Endothelial cell of umbilical vein (primary cell): Measurements from ENCODE around the gene STOM. TPM values are rescaled to one million over a fixed set of nuclear protein-coding genes. Genes with fewer than 3 reads are reported as not detected.

ENCODE experiments used
- BruUV-seq: library from RNA; stranded (reverse); fragments of 400-500 nt; replicated peaks from 2 replicates; lab custom pipeline; 2021; lab: Mats Ljungman, UMichigan
- CTCF ChIA-PET: fragments of 300-600, 350-600 bp; sonication (Branson Sonifier 250); formaldehyde crosslinking; loops from one replicate; lab custom pipeline; 2021; ENCODE audit warnings: antibody characterized with exemption, inconsistent platforms; lab: Charles Lee
- POLR2A ChIA-PET: fragments of 300-600, 350-600 bp; sonication (Branson Sonifier 250); formaldehyde crosslinking; loops from one replicate; lab custom pipeline; 2021; ENCODE audit warnings: antibody characterized with exemption, inconsistent platforms; lab: Charles Lee
- DNase-seq: peaks from one replicate; pipeline ENCODE4 v3.0.0-alpha.2; 2011; ENCODE audit warnings: low read depth, low spot score
- FAIRE-seq: peaks from 2 replicates; lab custom pipeline; 2011; peaks lifted over from hg19 to GRCh38; lab: Jason Lieb, UNC
- H2AFZ ChIP-seq: 2 replicates; pipeline ENCODE4 v1.6.0; 2012; ENCODE audit warnings: low read depth, low read length, control low read depth, inconsistent platforms
- H3K27ac ChIP-seq: 2 replicates; pipeline ENCODE4 v1.5.1; 2011; ENCODE audit warnings: low read depth, mild to moderate bottlenecking, control low read depth, low read length, moderate library complexity; ENCODE audit not compliant: insufficient read depth
- H3K27me3 ChIP-seq, 2 experiments: 2 replicates each; pipeline versions ENCODE4 v1.6.0 to v1.6.1; 2011; ENCODE audit warnings: low read length in 2 of 2, mixed read lengths in 1 of 2; ENCODE audit not compliant: control insufficient read depth in 2 of 2, insufficient read depth in 2 of 2
- H3K36me3 ChIP-seq, 2 experiments: 2 replicates in 1 of 2; 3 replicates in 1 of 2; pipeline ENCODE4 v1.5.1; 2011; ENCODE audit warnings: low read length in 2 of 2, mild to moderate bottlenecking in 1 of 2, moderate library complexity in 1 of 2; ENCODE audit not compliant: control insufficient read depth in 2 of 2, insufficient read depth in 2 of 2; ENCODE audit errors: extremely low read depth in 1 of 2
- H3K4me1 ChIP-seq: 3 replicates; pipeline ENCODE4 v1.5.1; 2011; ENCODE audit warnings: mild to moderate bottlenecking, low read length; ENCODE audit not compliant: control insufficient read depth, insufficient read depth; ENCODE audit errors: extremely low read depth
- H3K4me2 ChIP-seq: 2 replicates; pipeline ENCODE4 v1.6.1; 2011; ENCODE audit warnings: low read length, control low read depth, mixed read lengths; ENCODE audit not compliant: insufficient read depth
- H3K4me3 ChIP-seq, 3 experiments: fragments of 200-600 bp in 1 of 3; sonication (generic), shearing (Covaris generic) in 1 of 3; replicated peaks in 1 of 3; 2 replicates each; pipeline ENCODE4 v1.5.1; 2011 to 2016; ENCODE audit warnings: control low read depth in 3 of 3, low read length in 3 of 3, mild to moderate bottlenecking in 2 of 3, inconsistent platforms in 1 of 3, low read depth in 1 of 3, moderate library complexity in 1 of 3; ENCODE audit not compliant: insufficient read depth in 1 of 3
- H3K79me2 ChIP-seq: 2 replicates; pipeline ENCODE4 v1.6.0; 2012; ENCODE audit warnings: low read length, inconsistent platforms; ENCODE audit not compliant: control insufficient read depth, insufficient read depth
- H3K9ac ChIP-seq: replicated peaks from 2 replicates; pipeline ENCODE3; 2011; ENCODE audit warnings: low read length, control low read depth; ENCODE audit not compliant: insufficient read depth; ENCODE audit errors: extremely low read depth
- H3K9me1 ChIP-seq: replicated peaks from 3 replicates; pipeline ENCODE4 v1.6.0; 2011; ENCODE audit warnings: mild to moderate bottlenecking, low read length; ENCODE audit not compliant: control insufficient read depth, insufficient read depth; ENCODE audit errors: extremely low read depth
- H3K9me3 ChIP-seq: replicated peaks from 2 replicates; pipeline ENCODE4 v1.5.1; 2012; ENCODE audit warnings: low read length, inconsistent platforms; ENCODE audit not compliant: control insufficient read depth, insufficient read depth
- H4K20me1 ChIP-seq: replicated peaks from 2 replicates; pipeline ENCODE3; 2011; ENCODE audit warnings: mild to moderate bottlenecking, low read length; ENCODE audit not compliant: control insufficient read depth, insufficient read depth; ENCODE audit errors: extremely low read depth
- EZH2 ChIP-seq: IDR thresholded peaks from 2 replicates; pipeline ENCODE4 v1.6.1; 2012; ENCODE audit warnings: borderline replicate concordance, low read depth, mild to moderate bottlenecking, moderate library complexity, low read length, inconsistent platforms; ENCODE audit not compliant: severe bottlenecking
- FOS ChIP-seq: IDR thresholded peaks from 2 replicates; pipeline ENCODE4 v1.6.1; 2011; ENCODE audit warnings: mild to moderate bottlenecking, low read length, moderate library complexity, borderline replicate concordance; ENCODE audit not compliant: insufficient read depth
- GATA2 ChIP-seq: IDR thresholded peaks from 2 replicates; pipeline ENCODE4 v1.7.0; 2011; ENCODE audit warnings: low read depth, mild to moderate bottlenecking, moderate library complexity, mixed read lengths, low read length; ENCODE audit not compliant: insufficient read length, insufficient read depth
- JUN ChIP-seq: IDR thresholded peaks from 2 replicates; pipeline ENCODE4 v1.6.1; 2011; ENCODE audit warnings: borderline replicate concordance, low read depth; ENCODE audit not compliant: insufficient read length, insufficient read depth
- MYC ChIP-seq: IDR thresholded peaks from one replicate; pipeline ENCODE4 v1.6.1; 2011; ENCODE audit warnings: mild to moderate bottlenecking, low read depth, low read length
- POLR2A ChIP-seq: IDR thresholded peaks from 2 replicates; pipeline ENCODE4 v1.6.1; 2012; ENCODE audit warnings: low read depth, mild to moderate bottlenecking, control low read depth, low read length
- POLR2AphosphoS5 ChIP-seq: IDR thresholded peaks from 2 replicates; pipeline ENCODE4 v1.6.1; 2012; ENCODE audit warnings: low read depth, mild to moderate bottlenecking, control low read depth, low read length, moderate library complexity; ENCODE audit not compliant: insufficient read depth
- dilution Hi-C: fragments of 300-500 bp; cut with MboI; formaldehyde crosslinking; loops from one replicate; pipeline ENCODE4 v1.15.0; 2019; ENCODE audit warnings: low sequenced_read_pairs; ENCODE audit not compliant: extremely low pct_ligation_motif_present
- intact Hi-C: fragments of 100-400 bp; cut with micrococcal nuclease; formaldehyde crosslinking; loops from one replicate; pipeline ENCODE4 v1.10.0; 2022
- polyA plus RNA-seq, 4 experiments: library from polyadenylated mRNA; depleted of rRNA in 3 of 4; stranded (reverse) in 3 of 4; unstranded in 1 of 4; fragments of >200 nt; gene quantifications; 2 replicates each; pipeline versions ENCODE4 v1.2.1 to v1.2.3, GENCODE V29; 2011 to 2012; ENCODE audit warnings: missing spikeins in 1 of 4
- total RNA-seq: library from RNA; stranded (reverse); gene quantifications from 2 replicates; pipeline ENCODE4 v1.2.3, GENCODE V29; 2021
- TF ChIP-seq, protein P1 (sequence below): IDR thresholded peaks from 2 replicates; pipeline ENCODE4 v1.6.1; 2011; ENCODE audit not compliant: insufficient read depth, insufficient read length
- TF ChIP-seq, protein P2 (sequence below), 2 donors: IDR thresholded peaks; 1 replicate in 1 of 2; 2 replicates in 1 of 2; pipeline ENCODE4 v1.5.1; 2011; ENCODE audit warnings: low read length in 2 of 2, mild to moderate bottlenecking in 2 of 2, moderate library complexity in 2 of 2, control low read depth in 1 of 2, inconsistent platforms in 1 of 2, low read depth in 1 of 2; ENCODE audit not compliant: insufficient read depth in 1 of 2; ENCODE audit errors: extremely low read depth in 1 of 2

STOM gene
- total and polyA plus RNA-seq, 2 donors (not counting 3 experiments of a cell fraction or from before 2014, with no cell fraction given), result 153 to 170 TPM

DNA sequence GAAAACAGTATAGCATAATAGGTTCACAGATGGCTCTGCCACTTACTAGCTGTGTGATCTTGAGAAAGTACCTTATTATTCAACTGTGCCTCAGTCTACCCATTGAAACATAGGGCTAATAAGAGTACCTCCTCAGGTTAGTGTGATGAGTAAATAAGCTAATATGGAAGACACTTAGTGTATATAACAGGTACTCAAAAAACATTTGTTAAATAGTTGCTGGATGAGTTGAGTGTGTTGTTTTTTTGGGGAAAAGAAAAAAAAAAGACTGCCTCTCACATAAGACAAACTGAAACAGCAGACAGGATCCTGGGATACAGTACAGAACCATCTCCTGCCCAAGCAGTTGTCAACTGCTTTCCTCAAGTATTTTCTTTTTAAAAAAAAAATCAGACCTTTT, 5.2 kb downstream of the STOM start:
- no peaks in the 10 kb centered on the region for H4K20me1 ChIP-seq
- FAIRE-seq, result no peak
- BruUV-seq, result no TSS peak
- CTCF ChIA-PET, result interaction anchor here (1.1 to 2.5 kb wide), 6 partner anchors 11 to 151 kb away, joined by 3 to 21 read pairs (median 6); no protein-coding TSS in a partner anchor
- no peak overlapping the region for H2AFZ ChIP-seq
- H3K9me3 ChIP-seq, result no peaks in the 10 kb centered on the region
- POLR2A ChIA-PET, result interaction anchor here (0.6 to 2.5 kb wide), 2 partner anchors 11 to 16 kb away, joined by 6 to 11 read pairs; no protein-coding TSS in a partner anchor
- peak overlapping the region; percentile 14 for H3K27ac ChIP-seq
- H3K9me1 ChIP-seq, result no peaks in the 10 kb centered on the region
- H3K9ac ChIP-seq, result no peak overlapping the region
- no peaks in the 10 kb centered on the region for H3K27me3 ChIP-seq
- intact Hi-C loops (no loop called here), dilution Hi-C loops (no loop called here)
- H3K79me2 ChIP-seq, result peaks cover 80% of the 10 kb centered on the region
- H3K4me2 ChIP-seq, result peak overlapping the region; percentile 59
- H3K4me3 ChIP-seq, result no peak overlapping the region
- TF ChIP-seq, protein P1, sequence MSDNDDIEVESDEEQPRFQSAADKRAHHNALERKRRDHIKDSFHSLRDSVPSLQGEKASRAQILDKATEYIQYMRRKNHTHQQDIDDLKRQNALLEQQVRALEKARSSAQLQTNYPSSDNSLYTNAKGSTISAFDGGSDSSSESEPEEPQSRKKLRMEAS, result no peak
- TF ChIP-seq FOS (no peak), JUN (no peak), EZH2 (no peak), POLR2A (no peak), GATA2 (no peak), MYC (no peak), POLR2AphosphoS5 (no peak)
- TF ChIP-seq, protein P2, sequence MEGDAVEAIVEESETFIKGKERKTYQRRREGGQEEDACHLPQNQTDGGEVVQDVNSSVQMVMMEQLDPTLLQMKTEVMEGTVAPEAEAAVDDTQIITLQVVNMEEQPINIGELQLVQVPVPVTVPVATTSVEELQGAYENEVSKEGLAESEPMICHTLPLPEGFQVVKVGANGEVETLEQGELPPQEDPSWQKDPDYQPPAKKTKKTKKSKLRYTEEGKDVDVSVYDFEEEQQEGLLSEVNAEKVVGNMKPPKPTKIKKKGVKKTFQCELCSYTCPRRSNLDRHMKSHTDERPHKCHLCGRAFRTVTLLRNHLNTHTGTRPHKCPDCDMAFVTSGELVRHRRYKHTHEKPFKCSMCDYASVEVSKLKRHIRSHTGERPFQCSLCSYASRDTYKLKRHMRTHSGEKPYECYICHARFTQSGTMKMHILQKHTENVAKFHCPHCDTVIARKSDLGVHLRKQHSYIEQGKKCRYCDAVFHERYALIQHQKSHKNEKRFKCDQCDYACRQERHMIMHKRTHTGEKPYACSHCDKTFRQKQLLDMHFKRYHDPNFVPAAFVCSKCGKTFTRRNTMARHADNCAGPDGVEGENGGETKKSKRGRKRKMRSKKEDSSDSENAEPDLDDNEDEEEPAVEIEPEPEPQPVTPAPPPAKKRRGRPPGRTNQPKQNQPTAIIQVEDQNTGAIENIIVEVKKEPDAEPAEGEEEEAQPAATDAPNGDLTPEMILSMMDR (IDR thresholded peaks at IDR 0.05; ENCODE audit: extremely low read depth in 1 of 2, insufficient read depth in 1 of 2, low read depth in 1 of 2, low read length in 2 of 2), result no peak
- no peak for DNase-seq
- peaks cover 87% of the 10 kb centered on the region for H3K4me1 ChIP-seq
- peaks cover 0 to 2% of the 10 kb centered on the region in 2 experiments for H3K36me3 ChIP-seq
